GM12875 (cell line): Measurements from ENCODE around the gene STAMBPL1.
A peak's percentile ranks its signal among the peaks of the same experiment; 100 is the strongest.
"Not testable (repeated sequence)": the region's sequence is repeated elsewhere in the genome, so short reads cannot be mapped to it uniquely, and the experiment has no call there.

Source experiments
- H3K4me3 ChIP-seq: one replicate; pipeline ENCODE4 v1.5.1; 2011; ENCODE audit warnings: low read depth, low read length, control low read depth
- CTCF ChIP-seq: IDR thresholded peaks from 2 replicates; pipeline ENCODE4 v1.5.1; 2011; ENCODE audit warnings: low read depth, mild to moderate bottlenecking, control low read depth, inconsistent platforms, low read length, moderate library complexity, borderline replicate concordance; ENCODE audit not compliant: insufficient read depth

Gene STAMBPL1

GRCh38 chr10:88881922-88882645 is 2.0 kb downstream of the STAMBPL1 start:
- H3K4me3 ChIP-seq, result peak overlapping the region; percentile 87
- TF ChIP-seq CTCF, result no peak

- not testable (repeated sequence) for H3K4me3 ChIP-seq
Measured at GRCh38 chr10:88882646-88883447, 2.8 kb downstream of the STAMBPL1 start.

- H3K4me3 ChIP-seq, result no peak overlapping the region
- no peak for TF ChIP-seq CTCF
Measured at GRCh38 chr10:88883448-88883809, 3.4 kb downstream of the STAMBPL1 start.

GRCh38 chr10:88886557-88886956 is 6.5 kb downstream of the STAMBPL1 start:
- H3K4me3 ChIP-seq, result peak overlapping the region; percentile 36
- TF ChIP-seq CTCF, result no peak

GRCh38 chr10:88888810-88889445 is 8.9 kb downstream of the STAMBPL1 start:
- no peak for TF ChIP-seq CTCF
- H3K4me3 ChIP-seq, result peak overlapping the region; percentile 39

- H3K4me3 ChIP-seq, result no peak overlapping the region
- no peak for TF ChIP-seq CTCF
Measured at GRCh38 chr10:88889559-88890337, 9.7 kb downstream of the STAMBPL1 start.
